ENCODE results near the gene TNS2. TPM values are rescaled to one million over a fixed set of nuclear protein-coding genes. Genes with fewer than 3 reads are reported as not detected.
A peak's percentile ranks its signal among the peaks of the same experiment; 100 is the strongest.

TNS2 gene
- total and polyA plus RNA-seq, 2 of the 13 experiments (the other 11 are each of a cell fraction or from before 2014, with no cell fraction given), result 8.9 to 20.4 TPM

DNA sequence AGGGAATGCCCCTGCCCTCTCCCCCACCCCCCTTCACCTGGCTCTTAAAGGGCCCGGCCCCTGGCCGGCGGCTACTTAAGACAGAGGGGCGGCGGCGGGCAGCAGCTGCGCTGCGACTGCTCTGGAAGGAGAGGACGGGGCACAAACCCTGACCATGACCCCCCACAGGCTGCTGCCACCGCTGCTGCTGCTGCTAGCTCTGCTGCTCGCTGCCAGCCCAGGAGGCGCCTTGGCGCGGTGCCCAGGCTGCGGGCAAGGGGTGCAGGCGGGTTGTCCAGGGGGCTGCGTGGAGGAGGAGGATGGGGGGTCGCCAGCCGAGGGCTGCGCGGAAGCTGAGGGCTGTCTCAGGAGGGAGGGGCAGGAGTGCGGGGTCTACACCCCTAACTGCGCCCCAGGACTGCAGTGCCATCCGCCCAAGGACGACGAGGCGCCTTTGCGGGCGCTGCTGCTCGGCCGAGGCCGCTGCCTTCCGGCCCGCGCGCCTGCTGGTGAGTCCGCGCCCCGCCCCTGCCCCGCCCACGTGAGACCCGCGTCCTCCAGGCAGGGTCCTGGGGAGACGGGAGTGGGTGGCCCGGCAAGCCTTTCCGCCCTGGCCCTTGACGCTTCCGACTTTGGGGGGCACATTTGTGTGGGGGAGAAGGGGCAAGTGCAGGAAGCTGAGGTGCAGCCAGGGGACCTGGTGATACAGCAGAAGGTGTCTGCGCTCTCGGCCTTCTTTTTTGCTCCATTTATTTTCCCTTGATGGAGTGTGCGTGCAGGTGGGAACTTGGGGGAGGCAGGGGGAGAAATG is 47.9 kb downstream of the TNS2 start, which contains the start of gene IGFBP6 (continued):
- TF ChIP-seq JARID2 (CRISPR knock-in tag; IDR thresholded peaks at IDR 0.05; ENCODE audit: insufficient replicate concordance), result no peak
- TF ChIP-seq ISL2 (CRISPR knock-in tag; IDR thresholded peaks at IDR 0.05), result 0 out of 2 replicates have a peak, but pooled peaks have one; percentile 12
- TF ChIP-seq SP4 (CRISPR knock-in tag; IDR thresholded peaks at IDR 0.05), result peak; percentile 45; the same call in 1 of the 2 replicates
- TF ChIP-seq, protein P1, sequence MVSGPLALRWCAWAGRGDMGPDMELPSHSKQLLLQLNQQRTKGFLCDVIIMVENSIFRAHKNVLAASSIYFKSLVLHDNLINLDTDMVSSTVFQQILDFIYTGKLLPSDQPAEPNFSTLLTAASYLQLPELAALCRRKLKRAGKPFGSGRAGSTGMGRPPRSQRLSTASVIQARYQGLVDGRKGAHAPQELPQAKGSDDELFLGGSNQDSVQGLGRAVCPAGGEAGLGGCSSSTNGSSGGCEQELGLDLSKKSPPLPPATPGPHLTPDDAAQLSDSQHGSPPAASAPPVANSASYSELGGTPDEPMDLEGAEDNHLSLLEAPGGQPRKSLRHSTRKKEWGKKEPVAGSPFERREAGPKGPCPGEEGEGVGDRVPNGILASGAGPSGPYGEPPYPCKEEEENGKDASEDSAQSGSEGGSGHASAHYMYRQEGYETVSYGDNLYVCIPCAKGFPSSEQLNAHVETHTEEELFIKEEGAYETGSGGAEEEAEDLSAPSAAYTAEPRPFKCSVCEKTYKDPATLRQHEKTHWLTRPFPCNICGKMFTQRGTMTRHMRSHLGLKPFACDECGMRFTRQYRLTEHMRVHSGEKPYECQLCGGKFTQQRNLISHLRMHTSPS (CRISPR knock-in tag; IDR thresholded peaks at IDR 0.05; ENCODE audit: low read depth), result peak; percentile 89
- TF ChIP-seq, protein P2, sequence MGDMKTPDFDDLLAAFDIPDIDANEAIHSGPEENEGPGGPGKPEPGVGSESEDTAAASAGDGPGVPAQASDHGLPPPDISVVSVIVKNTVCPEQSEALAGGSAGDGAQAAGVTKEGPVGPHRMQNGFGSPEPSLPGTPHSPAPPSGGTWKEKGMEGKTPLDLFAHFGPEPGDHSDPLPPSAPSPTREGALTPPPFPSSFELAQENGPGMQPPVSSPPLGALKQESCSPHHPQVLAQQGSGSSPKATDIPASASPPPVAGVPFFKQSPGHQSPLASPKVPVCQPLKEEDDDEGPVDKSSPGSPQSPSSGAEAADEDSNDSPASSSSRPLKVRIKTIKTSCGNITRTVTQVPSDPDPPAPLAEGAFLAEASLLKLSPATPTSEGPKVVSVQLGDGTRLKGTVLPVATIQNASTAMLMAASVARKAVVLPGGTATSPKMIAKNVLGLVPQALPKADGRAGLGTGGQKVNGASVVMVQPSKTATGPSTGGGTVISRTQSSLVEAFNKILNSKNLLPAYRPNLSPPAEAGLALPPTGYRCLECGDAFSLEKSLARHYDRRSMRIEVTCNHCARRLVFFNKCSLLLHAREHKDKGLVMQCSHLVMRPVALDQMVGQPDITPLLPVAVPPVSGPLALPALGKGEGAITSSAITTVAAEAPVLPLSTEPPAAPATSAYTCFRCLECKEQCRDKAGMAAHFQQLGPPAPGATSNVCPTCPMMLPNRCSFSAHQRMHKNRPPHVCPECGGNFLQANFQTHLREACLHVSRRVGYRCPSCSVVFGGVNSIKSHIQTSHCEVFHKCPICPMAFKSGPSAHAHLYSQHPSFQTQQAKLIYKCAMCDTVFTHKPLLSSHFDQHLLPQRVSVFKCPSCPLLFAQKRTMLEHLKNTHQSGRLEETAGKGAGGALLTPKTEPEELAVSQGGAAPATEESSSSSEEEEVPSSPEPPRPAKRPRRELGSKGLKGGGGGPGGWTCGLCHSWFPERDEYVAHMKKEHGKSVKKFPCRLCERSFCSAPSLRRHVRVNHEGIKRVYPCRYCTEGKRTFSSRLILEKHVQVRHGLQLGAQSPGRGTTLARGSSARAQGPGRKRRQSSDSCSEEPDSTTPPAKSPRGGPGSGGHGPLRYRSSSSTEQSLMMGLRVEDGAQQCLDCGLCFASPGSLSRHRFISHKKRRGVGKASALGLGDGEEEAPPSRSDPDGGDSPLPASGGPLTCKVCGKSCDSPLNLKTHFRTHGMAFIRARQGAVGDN (CRISPR knock-in tag; IDR thresholded peaks at IDR 0.05), result peak; percentile 92
- no peak for TF ChIP-seq FOSL1 (CRISPR knock-in tag; IDR thresholded peaks at IDR 0.05; ENCODE audit: borderline replicate concordance)
- no peak for TF ChIP-seq ISX (CRISPR knock-in tag; conservative IDR thresholded peaks at IDR 0.05)
- TF ChIP-seq TGIF2 (CRISPR knock-in tag; IDR thresholded peaks at IDR 0.05), result no peak
- no peak for TF ChIP-seq DNMT1 (CRISPR knock-in tag; IDR thresholded peaks at IDR 0.05)
- no peak; the same call in 1 of the 2 replicates for TF ChIP-seq MTF2 (CRISPR knock-in tag; IDR thresholded peaks at IDR 0.05; ENCODE audit: borderline replicate concordance)
- TF ChIP-seq ZNF564 (CRISPR knock-in tag; IDR thresholded peaks at IDR 0.05), result 0 out of 2 replicates have a peak, but pooled peaks have one; percentile 16
- TF ChIP-seq, protein P3, sequence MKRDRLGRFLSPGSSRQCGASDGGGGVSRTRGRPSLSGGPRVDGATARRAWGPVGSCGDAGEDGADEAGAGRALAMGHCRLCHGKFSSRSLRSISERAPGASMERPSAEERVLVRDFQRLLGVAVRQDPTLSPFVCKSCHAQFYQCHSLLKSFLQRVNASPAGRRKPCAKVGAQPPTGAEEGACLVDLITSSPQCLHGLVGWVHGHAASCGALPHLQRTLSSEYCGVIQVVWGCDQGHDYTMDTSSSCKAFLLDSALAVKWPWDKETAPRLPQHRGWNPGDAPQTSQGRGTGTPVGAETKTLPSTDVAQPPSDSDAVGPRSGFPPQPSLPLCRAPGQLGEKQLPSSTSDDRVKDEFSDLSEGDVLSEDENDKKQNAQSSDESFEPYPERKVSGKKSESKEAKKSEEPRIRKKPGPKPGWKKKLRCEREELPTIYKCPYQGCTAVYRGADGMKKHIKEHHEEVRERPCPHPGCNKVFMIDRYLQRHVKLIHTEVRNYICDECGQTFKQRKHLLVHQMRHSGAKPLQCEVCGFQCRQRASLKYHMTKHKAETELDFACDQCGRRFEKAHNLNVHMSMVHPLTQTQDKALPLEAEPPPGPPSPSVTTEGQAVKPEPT (CRISPR knock-in tag; IDR thresholded peaks at IDR 0.05; ENCODE audit: low read depth), result no peak
- no peak for TF ChIP-seq GFI1 (CRISPR knock-in tag; IDR thresholded peaks at IDR 0.05; ENCODE audit: borderline replicate concordance)
- TF ChIP-seq ZNF530 (CRISPR knock-in tag; IDR thresholded peaks at IDR 0.05; ENCODE audit: low read depth), result no peak
- peak; percentile 85; the same call in 1 of the 2 replicates for TF ChIP-seq SAFB2 (CRISPR knock-in tag; IDR thresholded peaks at IDR 0.05; ENCODE audit: borderline replicate concordance, low read depth)
- TF ChIP-seq ZFP82 (CRISPR knock-in tag; IDR thresholded peaks at IDR 0.05; ENCODE audit: borderline replicate concordance), result no peak
- TF ChIP-seq, protein P4, sequence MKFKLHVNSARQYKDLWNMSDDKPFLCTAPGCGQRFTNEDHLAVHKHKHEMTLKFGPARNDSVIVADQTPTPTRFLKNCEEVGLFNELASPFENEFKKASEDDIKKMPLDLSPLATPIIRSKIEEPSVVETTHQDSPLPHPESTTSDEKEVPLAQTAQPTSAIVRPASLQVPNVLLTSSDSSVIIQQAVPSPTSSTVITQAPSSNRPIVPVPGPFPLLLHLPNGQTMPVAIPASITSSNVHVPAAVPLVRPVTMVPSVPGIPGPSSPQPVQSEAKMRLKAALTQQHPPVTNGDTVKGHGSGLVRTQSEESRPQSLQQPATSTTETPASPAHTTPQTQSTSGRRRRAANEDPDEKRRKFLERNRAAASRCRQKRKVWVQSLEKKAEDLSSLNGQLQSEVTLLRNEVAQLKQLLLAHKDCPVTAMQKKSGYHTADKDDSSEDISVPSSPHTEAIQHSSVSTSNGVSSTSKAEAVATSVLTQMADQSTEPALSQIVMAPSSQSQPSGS (CRISPR knock-in tag; IDR thresholded peaks at IDR 0.05), result no peak
- TF ChIP-seq ZNF550 (CRISPR knock-in tag; IDR thresholded peaks at IDR 0.05; ENCODE audit: borderline replicate concordance), result peak; percentile 34; the same call in 1 of the 2 replicates
- TF ChIP-seq KDM1A (CRISPR knock-in tag; IDR thresholded peaks at IDR 0.05), result no peak
- no peak for TF ChIP-seq NBN (conservative IDR thresholded peaks at IDR 0.05)
- no peak for TF ChIP-seq ZNF652 (CRISPR knock-in tag; IDR thresholded peaks at IDR 0.05; ENCODE audit: borderline replicate concordance, low read depth)

All from HepG2 (cell line).